Stimulated activated CD8-positive, alpha-beta memory T cell treated with anti-CD3 and anti-CD28 coated beads, Interleukin-7, amount 100 ng/mL, for 4 hours (primary cell): ENCODE data around the gene NUP188.
A peak's percentile ranks its signal among the peaks of the same experiment; 100 is the strongest.
"Not testable (repeated sequence)": the region's sequence is repeated elsewhere in the genome, so short reads cannot be mapped to it uniquely, and the experiment has no call there.

Experiments
- DNase-seq, 2 donors: peaks; one replicate each; pipeline ENCODE4 v3.0.0-alpha.2; 2020; ENCODE audit warnings: low read depth in 2 of 2

Gene NUP188

GRCh38 chr9:128945798-128946501 is 1.5 kb upstream of the NUP188 start:
- DNase-seq = no peak

GRCh38 chr9:128946571-128947276 is 775 bp upstream of the NUP188 start:
- no peak for DNase-seq

- DNase-seq = no peak
Observed at GRCh38 chr9:128947277-128947526, 297 bp upstream of the NUP188 start.

GRCh38 chr9:128961403-128961802 is 13.9 kb downstream of the NUP188 start:
- not testable (repeated sequence) for DNase-seq

- no peak for DNase-seq
Observed at GRCh38 chr9:128969491-128969890, 22.0 kb downstream of the NUP188 start.

GRCh38 chr9:128972956-128973355 is 25.5 kb downstream of the NUP188 start:
- no peak for DNase-seq

- DNase-seq = no peak
Observed at GRCh38 chr9:128979111-128979510, 31.6 kb downstream of the NUP188 start.

- DNase-seq = no peak
Observed at GRCh38 chr9:128983536-128983935, 36.0 kb downstream of the NUP188 start.

GRCh38 chr9:128986671-128987070 is 39.2 kb downstream of the NUP188 start:
- DNase-seq = no peak

GRCh38 chr9:128987805-128988204 is 40.3 kb downstream of the NUP188 start:
- no peak for DNase-seq

GRCh38 chr9:128992995-128993394 is 45.5 kb downstream of the NUP188 start:
- no peak for DNase-seq

- no peak for DNase-seq
Observed at GRCh38 chr9:128995791-128996190, 48.3 kb downstream of the NUP188 start.

GRCh38 chr9:128998462-128998861 is 51.0 kb downstream of the NUP188 start:
- no peak for DNase-seq

GRCh38 chr9:128999581-129000206 is 52.2 kb downstream of the NUP188 start:
- no peak for DNase-seq

GRCh38 chr9:129001504-129002325 is 54.2 kb downstream of the NUP188 start:
- DNase-seq = no peak

- no peak for DNase-seq
Observed at GRCh38 chr9:129002992-129003391, 55.5 kb downstream of the NUP188 start.

GRCh38 chr9:129004173-129004572 is 56.7 kb downstream of the NUP188 start:
- DNase-seq = not testable (repeated sequence)

- DNase-seq = no peak
Observed at GRCh38 chr9:129005336-129005997, 58.0 kb downstream of the NUP188 start.

GRCh38 chr9:129006328-129007034 is 59.0 kb downstream of the NUP188 start:
- peak; percentile 13 to 21 for DNase-seq

GRCh38 chr9:129007035-129007765 is 59.7 kb downstream of the NUP188 start:
- no peak for DNase-seq
